GM12875 (cell line): ENCODE measurements around the gene UBIAD1.
"Not testable (repeated sequence)": the region's sequence is repeated elsewhere in the genome, so short reads cannot be mapped to it uniquely, and the experiment has no call there.

Experiments
- H3K4me3 ChIP-seq: one replicate; pipeline ENCODE4 v1.5.1; 2011; ENCODE audit warnings: low read depth, low read length, control low read depth
- TF ChIP-seq, protein P1 (sequence below): IDR thresholded peaks from 2 replicates; pipeline ENCODE4 v1.5.1; 2011; ENCODE audit warnings: low read depth, mild to moderate bottlenecking, control low read depth, inconsistent platforms, low read length, moderate library complexity, borderline replicate concordance; ENCODE audit not compliant: insufficient read depth

UBIAD1 gene

DNA sequence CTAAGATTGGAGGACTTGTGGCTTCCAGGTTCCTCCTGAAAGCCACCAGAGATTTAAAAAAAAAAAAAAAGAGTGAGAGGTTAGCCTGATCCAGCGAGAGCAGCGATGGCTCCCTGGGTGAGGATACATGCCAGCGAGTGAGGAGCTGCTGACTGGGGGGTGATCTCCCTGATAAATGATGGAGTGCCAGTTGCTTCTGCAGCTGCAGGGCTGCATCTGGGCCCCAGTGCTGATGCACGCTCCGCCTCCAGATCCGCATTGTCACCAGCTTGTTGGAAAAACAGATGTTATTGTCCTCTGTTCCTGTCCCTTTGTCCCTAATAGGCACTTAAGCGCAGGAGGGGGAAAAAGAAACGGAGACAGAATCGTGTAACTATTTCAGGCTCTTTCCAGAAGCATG, 28.6 kb downstream of the UBIAD1 start:
- TF ChIP-seq, protein P1, sequence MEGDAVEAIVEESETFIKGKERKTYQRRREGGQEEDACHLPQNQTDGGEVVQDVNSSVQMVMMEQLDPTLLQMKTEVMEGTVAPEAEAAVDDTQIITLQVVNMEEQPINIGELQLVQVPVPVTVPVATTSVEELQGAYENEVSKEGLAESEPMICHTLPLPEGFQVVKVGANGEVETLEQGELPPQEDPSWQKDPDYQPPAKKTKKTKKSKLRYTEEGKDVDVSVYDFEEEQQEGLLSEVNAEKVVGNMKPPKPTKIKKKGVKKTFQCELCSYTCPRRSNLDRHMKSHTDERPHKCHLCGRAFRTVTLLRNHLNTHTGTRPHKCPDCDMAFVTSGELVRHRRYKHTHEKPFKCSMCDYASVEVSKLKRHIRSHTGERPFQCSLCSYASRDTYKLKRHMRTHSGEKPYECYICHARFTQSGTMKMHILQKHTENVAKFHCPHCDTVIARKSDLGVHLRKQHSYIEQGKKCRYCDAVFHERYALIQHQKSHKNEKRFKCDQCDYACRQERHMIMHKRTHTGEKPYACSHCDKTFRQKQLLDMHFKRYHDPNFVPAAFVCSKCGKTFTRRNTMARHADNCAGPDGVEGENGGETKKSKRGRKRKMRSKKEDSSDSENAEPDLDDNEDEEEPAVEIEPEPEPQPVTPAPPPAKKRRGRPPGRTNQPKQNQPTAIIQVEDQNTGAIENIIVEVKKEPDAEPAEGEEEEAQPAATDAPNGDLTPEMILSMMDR = no peak
- no peak overlapping the region for H3K4me3 ChIP-seq

DNA sequence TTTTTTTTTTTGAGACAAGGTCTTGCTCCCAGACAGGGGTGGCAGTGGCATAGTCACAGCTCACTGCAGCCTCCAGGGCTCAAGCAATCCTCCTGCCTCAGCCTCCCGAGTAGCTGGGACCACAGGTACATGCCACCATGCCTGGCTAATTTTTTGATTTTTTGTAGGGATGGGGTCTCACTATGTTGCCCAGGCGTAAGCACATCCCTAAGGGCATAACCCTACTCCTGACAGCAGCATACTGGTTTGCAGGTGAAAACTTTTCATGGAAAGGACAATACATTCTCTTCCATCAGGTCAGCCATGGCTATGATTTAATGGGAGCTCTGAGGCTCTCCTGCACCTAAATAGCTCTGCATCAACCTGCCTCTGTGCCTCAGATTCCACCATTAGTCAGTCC, 29.4 kb downstream of the UBIAD1 start:
- TF ChIP-seq, protein P1 = no peak
- no peak overlapping the region for H3K4me3 ChIP-seq

DNA sequence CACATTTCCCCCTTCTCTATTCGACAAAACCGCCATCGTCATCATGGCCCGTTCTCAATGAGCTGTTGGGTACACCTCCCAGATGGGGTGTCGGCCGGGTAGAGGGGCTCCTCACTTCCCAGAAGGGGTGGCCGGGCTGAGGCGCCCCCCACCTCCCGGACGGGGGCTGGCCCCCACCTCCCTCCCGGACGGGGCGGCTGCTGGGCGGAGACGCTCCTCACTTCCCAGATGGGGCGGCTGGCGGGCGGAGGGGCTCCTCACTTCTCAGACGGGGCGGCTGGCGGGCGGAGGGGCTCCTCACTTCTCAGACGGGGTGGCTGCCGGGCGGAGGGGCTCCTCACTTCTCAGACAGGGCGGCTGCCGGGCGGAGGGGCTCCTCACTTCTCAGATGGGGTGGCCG, 32.5 kb downstream of the UBIAD1 start:
- H3K4me3 ChIP-seq = not testable (repeated sequence)

DNA sequence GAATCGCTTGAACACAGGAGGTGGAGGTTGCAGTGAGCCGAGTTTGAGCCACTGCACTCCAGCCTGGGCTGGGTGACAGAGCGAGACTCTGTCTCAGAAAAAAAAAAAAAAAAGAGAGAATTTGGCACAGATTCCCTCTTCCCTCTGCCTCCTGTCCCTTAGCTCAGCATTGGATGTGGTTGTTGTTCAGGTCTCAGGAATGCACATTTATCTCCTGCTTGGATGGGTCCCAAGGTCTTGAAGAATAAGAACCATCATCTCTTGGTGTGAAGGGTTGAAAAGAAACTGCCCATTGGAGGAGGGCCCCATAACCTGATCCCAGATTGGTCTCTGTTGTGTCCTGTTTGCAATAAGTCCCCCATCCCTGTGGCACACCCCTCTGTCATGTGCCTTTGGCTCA, 34.9 kb downstream of the UBIAD1 start:
- TF ChIP-seq, protein P1 = no peak
- H3K4me3 ChIP-seq = no peak overlapping the region

DNA sequence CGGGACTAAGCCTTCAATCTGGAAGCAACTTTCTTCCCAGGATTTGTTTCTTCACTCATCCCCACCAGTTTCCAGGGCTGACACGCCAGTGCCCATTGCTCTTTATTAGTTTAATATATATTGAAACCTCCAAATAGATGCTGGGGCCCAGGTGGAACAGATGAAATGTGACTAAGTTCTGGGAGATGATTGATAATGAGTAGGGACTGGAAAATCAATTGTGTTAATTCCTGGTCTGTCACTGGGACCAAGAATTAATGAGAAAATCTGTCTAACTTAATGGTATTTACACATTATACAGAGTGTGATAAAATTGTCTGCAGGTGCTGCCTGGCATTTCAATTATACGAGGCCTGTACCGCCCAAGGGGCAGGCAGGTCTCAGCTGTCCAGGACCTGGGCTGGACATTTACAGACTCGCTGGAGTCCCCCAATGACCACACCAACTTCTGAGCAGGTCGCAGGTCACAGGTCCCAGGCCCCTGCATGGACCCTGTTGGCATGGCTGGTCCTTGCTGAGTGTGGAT, 35.8 kb downstream of the UBIAD1 start:
- no peak overlapping the region for H3K4me3 ChIP-seq
- TF ChIP-seq, protein P1 = no peak

DNA sequence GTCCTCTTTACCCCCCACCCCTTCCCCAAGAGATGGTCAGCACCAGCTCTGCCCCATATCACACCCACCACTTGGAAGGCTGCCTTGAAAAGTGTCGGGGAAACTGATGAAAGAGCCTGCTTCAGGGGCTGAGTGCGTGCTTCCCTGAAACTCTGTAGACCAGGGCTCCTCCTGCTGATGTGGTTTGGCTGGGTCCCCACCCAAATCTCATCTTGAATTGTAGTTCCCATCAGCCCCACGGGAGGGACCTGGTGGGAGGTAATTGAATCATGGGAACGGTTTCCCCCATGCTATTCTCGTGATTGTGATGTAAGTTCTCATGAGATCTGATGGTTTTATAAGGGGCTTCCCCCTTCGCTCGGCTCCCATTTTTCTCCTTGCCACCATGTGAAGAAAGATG, 36.4 kb downstream of the UBIAD1 start:
- H3K4me3 ChIP-seq = no peak overlapping the region
- TF ChIP-seq, protein P1 = no peak

DNA sequence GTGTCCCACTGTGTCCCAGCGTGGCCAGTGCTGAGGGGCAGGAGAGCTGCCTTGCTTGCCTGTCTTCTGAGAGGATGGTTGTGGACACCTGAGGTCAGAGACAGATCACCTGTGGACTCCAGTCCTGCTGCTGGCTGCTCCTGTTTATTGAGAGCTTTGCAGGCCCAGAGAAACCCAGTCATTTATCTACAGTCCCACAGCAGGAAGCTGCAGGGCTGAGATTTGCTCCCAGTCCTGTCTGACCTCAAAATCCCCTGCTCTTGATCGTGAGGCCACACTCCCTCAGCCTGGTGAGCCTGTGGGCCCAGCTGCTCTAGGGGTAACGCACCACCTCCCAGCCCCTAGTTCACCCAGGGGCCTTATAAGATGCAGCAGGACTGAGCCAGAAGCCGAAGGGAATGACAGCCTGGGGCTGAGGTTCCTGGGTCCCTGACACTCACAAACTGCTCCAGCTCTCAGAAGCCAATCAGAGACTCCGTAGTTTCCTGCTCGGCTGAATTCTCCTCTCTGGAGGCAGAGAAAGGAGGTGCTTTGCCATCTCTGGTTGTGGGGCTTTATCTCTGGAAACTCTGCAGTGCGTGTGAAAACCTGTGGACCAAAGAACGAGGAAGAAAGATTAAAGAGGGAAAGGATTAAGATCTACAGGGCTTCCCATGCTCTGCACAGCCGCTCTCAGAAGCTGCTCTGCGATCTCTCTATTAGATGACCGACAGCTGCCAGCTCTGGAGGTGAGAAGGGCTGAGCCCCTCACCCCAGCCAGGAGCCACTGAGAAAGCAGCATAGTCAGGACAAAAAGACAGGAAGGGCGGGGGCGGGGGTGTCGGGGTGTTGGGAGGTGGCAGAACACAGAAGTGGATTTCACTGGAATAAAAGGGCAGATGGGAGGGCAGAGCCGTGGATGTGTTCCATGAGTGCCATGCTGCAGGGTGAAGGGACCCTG, 39.1 kb downstream of the UBIAD1 start:
- no peak overlapping the region for H3K4me3 ChIP-seq
- TF ChIP-seq, protein P1 = no peak
